GM18505 (cell line): ENCODE results near the gene ZNF609.

Source experiments
- ATAC-seq: cut with Tn5 transposase; IDR thresholded peaks from one replicate; pipeline ENCODE4 v1.9.1; 2021; ENCODE audit not compliant: unreplicated experiment
- POLR2A ChIP-seq: IDR thresholded peaks from 4 replicates; pipeline ENCODE4 v1.6.1; 2011; ENCODE audit warnings: borderline replicate concordance; ENCODE audit not compliant: insufficient read depth, insufficient read length; ENCODE audit errors: extremely low read depth

The ZNF609 gene

DNA sequence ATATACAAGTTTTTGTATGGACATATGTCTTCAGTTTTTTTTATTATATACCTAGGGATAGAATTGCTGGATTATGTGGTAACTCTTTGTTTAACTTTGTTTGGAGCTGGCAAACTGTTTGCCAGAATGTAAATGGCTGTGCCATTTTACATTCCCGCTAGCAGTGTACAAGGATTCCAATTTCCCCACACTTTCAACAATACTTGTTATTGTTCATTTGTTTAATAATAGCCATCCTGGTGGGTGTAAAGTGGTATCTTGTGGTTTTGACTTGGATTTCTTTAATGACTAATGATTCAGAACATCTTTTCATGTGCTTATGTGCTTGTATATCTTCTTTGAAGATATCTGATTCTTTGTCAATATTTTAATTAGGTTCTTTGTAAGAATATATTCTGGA is 64.4 kb downstream of the ZNF609 start:
- no peak for TF ChIP-seq POLR2A
- no peak for ATAC-seq

- ATAC-seq: no peak
These were observed 65.6 kb downstream of the ZNF609 start for GRCh38 chr15:64525828-64526530.

GRCh38 chr15:64527263-64527984 is 67.0 kb downstream of the ZNF609 start:
- TF ChIP-seq POLR2A: no peak
- ATAC-seq: no peak

More at GRCh38 chr15:64525828-64526530, 65.6 kb downstream of the ZNF609 start:
- no peak for TF ChIP-seq POLR2A

GRCh38 chr15:64528871-64529270 is 68.5 kb downstream of the ZNF609 start:
- ATAC-seq: no peak
- TF ChIP-seq POLR2A: no peak

GRCh38 chr15:64530472-64530871 is 70.1 kb downstream of the ZNF609 start:
- TF ChIP-seq POLR2A: no peak
- ATAC-seq: no peak

GRCh38 chr15:64530918-64531317 is 70.5 kb downstream of the ZNF609 start:
- no peak for TF ChIP-seq POLR2A
- ATAC-seq: no peak

DNA sequence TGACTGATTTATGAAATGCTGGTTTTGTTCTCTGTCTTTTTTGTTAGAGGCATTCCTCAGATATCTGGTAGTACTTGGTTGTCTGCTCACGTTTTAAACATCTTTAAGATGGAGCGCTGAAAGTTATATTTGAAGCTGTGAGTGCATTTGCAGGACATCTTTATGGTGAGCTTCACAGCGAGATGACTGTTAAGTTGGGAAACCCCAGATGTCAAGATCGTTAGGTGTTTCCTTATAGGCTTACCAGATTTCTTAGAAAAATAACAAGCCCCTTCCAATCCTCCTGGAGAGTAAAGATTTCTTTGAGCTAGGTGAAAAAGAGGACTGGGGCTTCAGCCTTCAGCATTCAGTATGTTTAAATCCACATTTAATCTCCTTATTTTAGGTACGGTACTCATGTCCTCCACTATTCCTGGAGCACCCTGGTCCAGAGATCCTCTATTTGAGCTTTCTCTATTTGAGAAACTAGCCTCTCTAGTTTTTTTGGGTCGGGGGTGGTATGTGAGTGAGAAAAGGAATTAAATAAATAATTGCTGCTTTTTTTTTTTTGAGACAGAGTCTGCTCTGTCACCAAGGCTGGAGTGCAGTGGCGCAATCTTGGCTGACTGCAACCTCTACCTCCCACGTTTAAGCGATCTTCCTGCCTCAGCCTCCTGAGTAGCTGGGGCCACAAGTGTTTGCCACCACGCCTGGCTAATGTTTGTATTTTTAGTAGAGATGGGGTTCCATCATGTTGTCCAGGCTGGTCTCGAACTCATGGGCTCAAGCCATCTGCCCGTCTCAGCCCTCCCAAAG is 72.3 kb downstream of the ZNF609 start:
- ATAC-seq: no peak

DNA sequence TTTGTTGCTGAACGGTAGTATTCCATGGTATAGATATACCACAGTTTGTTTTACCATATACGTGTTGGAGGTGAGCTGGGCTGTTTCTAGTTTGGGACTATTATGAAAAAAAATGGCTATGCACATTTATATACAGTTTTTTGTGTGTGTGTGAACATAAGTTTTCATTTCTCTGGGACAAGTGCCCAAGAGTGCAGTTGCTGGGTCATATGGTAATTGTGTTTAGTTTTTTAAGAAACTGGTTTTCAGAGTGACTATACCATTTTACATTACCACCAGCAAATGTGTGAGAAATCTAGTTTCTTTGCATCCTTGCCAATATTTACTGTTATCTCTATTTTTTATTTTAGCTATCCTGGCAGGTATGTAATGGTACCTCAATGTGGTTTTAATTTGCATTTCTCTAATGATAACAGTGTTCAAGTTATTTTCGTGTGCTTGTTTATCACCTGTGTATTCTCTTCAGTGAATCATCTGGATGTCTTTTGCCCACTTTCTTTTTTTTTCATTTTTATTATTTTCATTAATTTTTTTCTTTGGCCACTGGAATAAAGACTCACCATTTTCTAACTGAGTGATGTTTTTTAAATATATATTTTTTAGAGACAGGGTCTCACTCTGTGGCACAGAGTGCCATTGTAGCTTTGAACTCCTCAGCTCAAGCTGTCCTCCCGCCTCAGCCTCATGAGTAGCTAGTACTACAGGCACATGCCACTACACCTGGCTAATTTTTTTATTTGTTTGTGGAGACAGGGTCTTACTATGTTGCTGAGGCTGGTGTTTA is 75.3 kb downstream of the ZNF609 start:
- no peak for TF ChIP-seq POLR2A
- no peak for ATAC-seq

More for the DNA sequence above, 72.3 kb downstream of the ZNF609 start:
- no peak for TF ChIP-seq POLR2A

GRCh38 chr15:64536244-64536836 is 76.0 kb downstream of the ZNF609 start:
- TF ChIP-seq POLR2A: no peak
- ATAC-seq: no peak

- TF ChIP-seq POLR2A: no peak
- no peak for ATAC-seq
These were observed 81.7 kb downstream of the ZNF609 start for GRCh38 chr15:64542091-64542490.

- no peak for ATAC-seq
- no peak for TF ChIP-seq POLR2A
These were observed 84.1 kb downstream of the ZNF609 start for GRCh38 chr15:64544450-64544849.

DNA sequence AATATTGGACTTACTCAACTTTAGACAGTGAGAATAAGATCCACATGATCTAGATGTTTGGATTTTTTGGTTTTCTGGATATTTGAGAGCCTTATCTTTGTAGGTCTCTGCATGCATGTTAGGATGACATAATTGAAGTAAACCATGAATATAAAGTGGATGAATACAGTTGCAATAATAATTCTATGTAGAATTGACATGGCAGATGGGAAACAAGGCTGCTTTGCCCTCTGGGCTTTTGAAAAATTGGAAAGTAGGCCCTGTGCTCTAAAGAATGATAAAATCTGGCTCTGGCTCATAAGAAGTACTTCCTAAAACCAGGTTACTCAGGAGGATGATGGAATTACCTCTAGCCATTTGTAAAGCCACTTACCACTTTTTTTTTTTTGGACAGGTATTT is 86.9 kb downstream of the ZNF609 start:
- no peak for TF ChIP-seq POLR2A
- ATAC-seq: no peak

DNA sequence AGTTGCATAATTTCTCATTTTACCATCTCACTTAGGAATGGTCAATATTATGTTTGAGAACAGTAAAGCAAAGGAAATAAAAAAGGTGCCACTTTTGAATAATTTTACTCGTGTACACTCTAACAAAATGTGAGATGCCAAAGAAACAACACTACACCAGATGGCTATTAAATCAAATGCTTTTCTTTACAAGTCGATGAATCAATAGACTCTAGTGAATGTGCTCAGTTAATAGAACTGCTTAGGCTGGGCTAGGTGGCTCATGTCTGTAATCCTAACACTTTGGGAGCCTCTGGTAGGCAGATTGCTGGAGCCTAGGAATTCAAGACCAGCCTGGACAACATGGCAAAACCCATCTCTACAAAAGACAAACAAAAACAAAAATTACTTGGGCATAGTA is 87.9 kb downstream of the ZNF609 start:
- ATAC-seq: no peak
- no peak for TF ChIP-seq POLR2A

DNA sequence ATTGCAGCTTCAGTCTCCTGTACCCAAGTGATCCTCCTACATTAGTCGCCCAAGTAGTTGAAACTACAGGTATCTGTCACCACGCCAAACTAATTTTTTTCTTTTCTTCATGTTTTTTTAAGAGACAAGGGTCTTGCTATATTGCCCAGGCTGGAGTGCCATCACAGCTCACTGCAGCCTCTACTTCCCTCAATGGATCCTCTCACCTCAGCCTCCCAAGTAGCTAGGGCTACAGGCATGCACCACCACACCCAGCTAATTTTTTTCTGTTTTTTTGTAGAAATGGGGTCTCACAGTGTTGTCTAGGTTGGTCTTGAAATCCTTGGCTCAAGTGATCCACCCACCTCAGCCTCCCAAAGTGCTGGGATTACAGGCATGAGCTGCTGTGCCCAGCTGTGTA is 89.5 kb downstream of the ZNF609 start:
- ATAC-seq: no peak
- TF ChIP-seq POLR2A: no peak
